Kidney capillary endothelial cell (primary cell): Measurements from ENCODE around the gene BCL10.
A peak's percentile ranks its signal among the peaks of the same experiment; 100 is the strongest.

ENCODE experiments used
- DNase-seq: peaks from one replicate; pipeline ENCODE4 v3.0.0-alpha.2; 2018; ENCODE audit warnings: low spot score

The BCL10 gene

DNA sequence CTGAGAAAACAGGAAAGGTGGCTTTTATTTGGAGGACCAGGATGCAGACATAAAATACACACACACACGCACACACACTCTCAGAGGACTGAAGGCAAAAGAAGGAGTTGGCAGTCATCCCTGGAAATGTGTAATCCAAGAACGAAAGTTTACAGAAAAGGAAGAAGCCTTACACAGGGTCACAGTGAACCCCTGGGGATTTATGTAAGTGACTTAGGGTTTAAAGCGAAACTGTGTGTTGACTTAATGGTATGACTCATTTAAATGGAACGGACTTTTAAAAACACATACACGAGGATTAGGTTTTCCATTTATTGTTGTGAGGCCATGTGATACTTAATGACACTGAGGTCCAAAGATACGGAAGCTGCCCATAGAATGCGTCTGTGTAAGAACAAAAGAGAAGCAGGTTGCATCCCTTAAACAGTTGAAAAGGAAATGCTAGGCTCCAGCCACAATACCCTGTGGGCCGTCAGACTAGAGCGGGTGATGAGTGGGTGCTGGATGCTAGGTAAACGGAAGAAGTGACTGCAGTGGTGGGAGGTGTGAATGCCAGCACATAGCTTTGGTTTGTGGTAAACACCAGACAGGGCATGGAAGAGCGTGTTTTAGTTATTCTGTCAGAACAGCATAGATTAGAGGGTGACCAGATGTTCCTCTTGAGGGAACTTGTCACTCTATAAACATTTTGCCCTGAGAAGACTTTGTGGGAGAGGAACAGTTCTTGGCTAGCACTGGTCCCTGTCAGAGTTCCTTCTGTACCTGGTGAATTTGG, 21.6 kb upstream of the BCL10 start:
- DNase-seq = peak; percentile 99

DNA sequence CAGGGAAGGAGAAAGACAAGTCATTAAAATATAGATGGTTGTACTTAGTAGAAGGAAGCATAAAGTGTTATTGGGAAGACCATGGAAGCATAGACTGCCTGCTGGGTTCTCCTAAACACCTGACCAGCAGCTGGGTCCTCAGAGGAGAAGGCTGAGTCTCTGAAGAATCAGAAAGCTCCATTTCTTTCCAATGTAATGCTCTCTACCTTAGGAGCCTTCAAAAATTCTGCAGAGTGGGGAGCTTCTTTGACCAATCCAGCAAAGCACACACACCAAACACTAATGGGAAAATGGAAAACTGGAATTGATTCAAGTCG, 21.1 kb upstream of the BCL10 start:
- DNase-seq = no peak

DNA sequence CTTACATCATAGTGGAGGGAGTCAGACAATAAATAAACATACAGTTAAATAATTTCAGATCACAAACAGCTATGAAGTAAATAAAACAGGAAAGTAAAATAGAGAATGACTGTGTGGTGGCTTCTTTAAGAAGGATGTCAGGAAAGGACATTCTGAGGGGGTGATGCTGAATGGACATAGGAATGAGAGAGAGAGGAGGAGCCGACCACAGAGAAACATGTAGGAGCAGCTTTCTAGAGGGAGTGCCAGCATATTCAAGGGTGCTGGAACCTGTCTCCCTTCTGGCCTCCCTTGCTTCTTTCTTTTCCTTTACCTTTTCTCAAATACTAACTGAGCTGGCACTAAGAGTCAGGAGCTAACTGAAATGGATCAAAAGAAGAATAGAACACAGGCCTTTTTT, 20.5 kb upstream of the BCL10 start:
- DNase-seq = no peak

DNA sequence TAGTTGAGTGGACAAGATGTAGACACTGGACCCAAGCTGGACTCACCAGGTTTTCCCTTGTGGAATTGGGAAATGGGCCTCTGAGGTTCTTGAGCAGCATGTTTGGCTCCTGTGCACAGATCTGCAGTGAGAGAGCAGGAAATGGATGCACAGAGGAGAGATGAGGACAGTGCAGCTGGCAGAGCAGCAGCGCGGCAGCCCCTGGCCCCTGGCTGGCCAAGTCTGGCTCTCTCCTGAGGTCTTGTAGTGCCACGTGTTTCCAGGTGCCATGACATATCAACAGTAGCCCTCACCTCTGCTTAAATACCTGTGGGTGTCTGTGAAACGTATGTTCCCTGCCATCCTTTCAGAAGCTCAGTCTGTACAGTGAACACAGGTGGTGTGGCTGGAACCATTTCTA, 19.2 kb upstream of the BCL10 start:
- no peak for DNase-seq

DNA sequence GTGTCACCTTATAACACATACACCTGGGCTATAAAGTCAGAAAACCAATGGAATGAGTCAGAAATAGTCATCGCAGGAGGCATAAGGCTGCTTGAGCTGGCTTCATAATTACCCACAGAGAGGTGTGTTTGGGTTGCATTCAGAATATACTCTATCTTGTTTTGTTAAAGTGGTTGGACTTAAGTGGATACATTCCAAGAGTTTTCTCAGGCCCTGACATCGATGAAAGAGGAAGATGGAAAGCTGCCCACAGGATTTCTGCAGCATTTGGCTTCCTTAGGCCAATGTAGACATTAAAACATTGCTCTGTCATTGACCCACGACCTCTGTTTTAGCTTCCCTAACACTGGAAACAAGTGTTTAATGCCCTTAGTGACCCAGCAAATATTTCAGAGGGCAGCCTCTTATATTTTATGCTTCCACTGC, 18.6 kb upstream of the BCL10 start:
- no peak for DNase-seq

DNA sequence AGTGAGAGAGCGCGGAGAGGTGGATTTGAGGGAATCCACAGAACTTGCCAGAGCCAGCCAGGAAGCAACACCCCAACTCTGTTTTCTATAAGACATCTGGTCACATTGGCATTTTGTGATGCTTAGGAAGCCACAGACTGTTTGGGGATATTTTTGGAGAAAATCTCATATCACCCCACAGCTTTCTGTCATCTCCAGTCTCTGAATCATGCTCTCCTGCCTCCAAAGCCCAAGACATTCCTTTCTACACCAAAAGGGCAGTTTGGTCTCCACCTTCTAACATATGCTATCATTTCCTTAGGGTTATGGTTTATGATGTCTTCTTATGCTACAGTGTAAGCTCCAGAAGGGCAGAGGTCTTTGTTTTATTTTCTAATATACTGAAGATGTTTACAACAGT, 14.4 kb upstream of the BCL10 start:
- DNase-seq = no peak

DNA sequence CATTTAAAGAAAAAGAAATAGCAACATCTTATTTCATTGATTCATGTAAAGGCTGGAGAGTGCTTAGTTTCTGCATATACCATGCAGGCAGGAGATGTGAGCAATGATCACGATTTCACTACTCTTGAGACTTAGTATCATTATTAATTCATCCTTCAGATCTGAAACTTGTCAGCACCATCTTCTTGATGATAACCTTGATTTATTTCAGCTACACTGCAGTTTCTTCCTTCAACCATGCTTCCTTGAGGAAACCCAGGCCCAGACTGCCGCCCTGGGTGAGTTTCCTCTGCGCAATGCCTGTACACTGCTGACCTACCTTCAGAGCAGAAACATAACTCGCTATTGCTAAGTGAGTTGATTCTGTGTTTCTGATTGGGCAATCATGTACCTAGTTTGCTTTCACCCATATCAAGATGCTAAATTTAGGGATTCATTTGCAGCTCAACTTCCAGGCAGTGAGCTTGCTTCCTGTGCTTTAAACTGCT, 13.5 kb upstream of the BCL10 start:
- no peak for DNase-seq

DNA sequence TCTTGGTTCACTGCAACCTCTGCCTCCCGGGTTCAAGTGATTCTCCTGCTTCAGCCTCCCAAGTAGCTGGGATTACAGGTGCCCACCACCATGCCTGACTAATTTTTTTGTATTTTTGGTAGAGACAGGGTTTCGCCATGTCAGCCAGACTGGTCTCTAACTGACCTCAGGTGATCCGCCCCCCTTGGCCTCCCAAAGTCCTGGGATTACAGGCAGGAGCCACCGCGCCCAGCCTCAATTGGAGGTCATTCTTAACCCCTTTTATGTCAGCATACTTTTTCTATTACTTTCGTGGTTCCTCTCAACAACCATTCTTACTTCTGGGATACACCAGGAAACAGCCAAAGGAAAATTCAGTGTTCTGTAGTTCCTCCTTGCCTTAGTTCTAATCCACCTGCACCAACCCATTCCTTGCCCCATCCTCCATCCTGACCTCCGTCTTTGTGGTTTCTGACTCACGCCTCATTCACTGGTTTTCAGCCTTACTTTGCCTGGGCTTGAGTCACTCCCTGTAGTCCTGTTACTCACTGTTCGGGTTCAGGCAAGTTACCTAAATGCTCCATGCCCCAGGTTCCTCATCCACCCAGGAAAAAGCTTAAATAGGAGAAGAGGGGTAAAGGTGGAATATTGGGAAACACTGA, 12.9 kb upstream of the BCL10 start:
- DNase-seq = peak; percentile 50

DNA sequence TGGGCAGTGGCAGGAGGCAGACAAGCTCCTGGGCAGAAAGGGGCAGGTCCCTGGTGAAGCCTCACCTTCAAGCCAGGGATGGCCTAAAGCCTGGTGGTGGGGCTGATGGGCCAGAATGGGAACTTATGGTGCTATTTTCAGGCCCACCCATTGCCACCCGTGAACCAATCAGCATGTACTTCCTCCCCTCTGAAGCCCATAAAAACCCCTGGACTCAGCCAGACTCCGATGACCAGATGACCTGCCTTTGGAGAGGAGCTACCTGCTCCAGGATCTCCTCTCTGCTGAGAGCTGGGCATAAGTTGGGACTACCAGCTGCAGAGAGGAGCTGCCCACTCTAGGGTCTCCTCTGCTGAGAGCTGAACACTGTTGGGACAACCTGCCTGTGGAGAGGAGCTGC, 7.8 kb upstream of the BCL10 start:
- DNase-seq = no peak

DNA sequence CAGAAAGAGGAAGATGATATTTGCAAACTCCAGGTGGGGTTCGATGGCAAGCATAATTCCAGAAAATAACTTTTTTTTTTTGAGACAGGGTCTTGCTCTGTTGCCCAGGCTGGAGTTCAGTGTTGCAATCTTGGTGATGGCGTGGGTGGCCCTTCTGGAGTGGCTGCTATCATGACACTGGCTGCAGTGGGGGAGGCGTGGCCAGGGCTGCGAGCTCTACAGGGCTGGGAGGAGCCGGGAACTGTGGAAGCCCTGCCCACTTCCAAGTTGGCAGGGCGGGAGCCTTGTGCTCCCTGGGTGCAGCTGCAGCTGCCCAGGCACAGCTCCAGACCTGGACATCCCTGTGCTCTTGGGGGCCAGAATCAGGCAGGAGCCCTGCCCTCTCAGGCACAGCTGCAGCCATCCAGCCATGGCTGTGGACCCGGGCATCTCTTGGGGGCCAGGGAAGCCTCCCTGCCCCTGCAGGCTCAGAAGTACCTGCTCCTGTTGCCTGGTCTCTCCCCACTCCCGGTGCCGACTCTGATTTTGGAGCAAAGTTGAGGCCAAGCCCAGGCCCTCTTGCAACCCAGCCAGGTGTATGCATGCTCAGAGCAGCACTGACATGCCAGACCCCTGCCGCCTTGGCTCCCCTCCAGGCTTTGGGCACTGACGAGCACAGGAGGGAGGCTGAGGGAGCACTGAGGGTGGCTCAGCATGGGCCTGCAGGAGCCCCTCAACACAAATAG, 7.2 kb upstream of the BCL10 start:
- no peak for DNase-seq

DNA sequence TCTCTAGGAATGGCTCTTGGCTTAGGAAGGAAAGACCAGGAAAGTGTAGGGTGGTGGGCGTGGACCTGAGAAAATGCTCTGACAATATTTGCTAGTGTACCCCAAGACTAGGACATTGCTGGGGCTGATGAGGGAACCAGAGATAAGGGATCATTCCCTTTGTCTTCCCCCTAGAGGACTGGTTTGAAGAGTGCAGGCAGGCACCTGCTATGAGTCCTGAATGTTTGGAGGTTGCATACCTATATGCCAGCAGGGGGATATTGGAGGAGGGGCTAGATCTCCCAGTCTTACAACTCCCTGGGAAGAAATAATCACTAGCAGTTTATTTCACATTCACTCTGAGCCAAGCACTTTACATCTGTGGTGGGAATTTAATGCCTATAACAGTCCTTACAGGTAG, 6.0 kb upstream of the BCL10 start:
- no peak for DNase-seq

DNA sequence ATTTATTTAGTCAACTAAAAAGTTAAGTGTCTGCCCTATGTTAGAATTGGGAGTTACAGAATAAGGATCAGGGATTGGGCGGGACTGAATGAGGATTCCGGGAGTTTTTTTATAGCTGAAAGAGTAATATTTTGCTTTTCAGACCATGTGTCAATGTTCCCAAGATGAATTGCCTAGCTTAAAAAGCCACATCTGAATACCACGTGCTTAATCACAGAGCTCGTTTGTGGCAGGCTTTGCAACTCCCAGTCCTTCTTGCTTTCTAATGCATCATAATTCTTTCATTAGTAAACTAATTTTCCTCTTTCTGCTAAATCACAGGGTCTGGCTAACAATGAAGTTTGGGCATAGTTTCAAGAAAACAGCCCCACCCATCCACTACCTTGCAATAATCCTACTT, 4.2 kb upstream of the BCL10 start:
- DNase-seq = no peak

DNA sequence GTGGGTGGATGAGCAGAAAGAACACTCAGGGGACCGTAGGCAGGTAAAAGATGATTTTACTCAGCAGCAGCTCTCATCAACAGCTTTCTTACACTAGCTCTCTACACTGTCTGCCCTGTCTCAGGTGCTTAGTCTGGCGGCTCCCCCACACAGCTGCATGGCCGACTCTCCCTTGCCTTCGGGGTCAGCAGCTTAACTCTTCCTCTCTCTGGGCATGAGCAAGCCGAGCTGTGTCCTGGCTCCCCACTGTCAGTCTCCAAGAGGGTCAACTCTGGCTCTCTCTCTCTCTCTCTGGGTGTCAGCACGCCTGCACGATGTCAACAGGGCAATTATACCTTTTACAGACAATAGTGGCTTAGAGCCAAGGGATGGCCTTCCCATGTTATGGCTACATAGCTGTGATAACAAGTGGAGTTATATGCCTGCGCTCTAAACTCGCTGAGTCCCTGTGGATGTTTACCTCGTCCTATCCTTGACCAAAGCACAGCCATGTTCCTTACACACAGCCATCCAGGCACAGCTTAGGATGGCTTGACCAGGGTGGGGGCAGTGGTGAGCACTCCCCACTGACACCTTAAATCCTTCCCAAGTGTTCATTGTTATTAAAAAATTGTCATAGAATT, 3.1 kb upstream of the BCL10 start:
- DNase-seq = no peak

DNA sequence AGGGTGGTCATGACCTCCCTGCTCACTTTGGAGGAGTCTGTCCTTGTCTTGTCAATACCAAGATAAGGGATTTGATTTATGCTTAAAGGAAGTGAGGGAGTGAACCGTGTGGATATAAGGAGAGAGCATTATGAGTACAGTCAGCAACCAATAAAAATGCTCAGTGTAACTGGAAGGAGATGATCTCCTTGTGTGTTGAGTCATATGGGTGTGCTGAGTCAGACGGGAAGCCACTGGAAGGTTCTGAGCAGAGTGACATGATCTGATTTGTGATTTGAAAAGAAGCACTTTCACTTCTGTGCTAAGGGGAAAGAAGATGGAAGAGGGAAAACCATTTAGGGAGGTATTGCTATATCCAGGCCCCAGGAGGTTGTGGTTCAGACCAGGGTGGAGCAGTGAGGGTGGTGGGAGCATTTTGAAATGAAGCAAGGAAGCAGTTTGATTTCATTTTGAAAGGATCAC, 2.5 kb upstream of the BCL10 start:
- DNase-seq = peak; percentile 94

DNA sequence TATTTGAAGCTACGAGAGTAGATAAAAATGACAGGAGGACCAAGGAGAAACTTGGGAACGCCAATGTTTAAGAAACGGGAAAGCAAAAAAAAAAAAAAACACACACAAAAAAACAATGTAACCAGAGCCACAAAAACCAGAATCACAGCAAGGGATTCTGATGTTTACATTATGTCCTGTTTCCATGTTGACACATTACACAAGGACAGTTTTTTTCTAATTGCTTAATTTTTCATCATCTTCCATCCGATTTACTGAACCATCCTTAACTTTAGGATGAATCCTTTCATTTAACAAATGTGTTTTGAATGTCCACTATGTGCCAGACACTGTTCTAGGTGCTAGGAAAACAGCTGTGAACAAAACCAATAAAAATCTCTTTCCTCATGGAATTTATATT, 1.4 kb upstream of the BCL10 start:
- no peak for DNase-seq

DNA sequence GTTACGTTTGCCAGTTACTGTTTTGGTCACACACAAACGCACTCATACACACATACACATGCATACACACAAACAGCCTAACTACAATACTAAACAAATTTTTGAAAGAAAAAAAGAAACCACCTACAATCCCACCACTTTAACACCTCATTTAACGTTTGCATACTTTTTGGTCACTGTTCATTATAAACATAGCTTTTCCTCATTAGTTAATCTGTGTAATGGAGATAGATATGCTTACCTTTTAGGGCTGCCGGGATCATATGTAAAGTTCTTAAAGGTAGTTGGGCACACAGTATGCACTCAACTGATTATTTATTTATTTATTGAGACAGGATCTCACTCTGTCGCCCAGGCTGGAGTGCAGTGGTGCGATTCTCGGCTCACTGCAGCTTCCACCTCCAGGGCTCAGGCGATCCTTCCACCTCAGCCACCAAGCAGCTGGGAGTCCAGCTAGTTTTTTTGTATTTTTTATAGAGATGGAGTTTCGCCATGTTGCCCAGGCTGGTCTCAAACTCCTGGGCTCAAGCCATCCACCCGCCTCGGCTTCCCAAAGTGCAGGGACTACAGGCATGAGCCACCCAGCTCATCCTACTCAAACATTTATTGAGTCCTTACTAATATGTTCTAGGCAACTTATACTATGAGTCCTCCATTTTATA, 677 bp upstream of the BCL10 start:
- DNase-seq = no peak

DNA sequence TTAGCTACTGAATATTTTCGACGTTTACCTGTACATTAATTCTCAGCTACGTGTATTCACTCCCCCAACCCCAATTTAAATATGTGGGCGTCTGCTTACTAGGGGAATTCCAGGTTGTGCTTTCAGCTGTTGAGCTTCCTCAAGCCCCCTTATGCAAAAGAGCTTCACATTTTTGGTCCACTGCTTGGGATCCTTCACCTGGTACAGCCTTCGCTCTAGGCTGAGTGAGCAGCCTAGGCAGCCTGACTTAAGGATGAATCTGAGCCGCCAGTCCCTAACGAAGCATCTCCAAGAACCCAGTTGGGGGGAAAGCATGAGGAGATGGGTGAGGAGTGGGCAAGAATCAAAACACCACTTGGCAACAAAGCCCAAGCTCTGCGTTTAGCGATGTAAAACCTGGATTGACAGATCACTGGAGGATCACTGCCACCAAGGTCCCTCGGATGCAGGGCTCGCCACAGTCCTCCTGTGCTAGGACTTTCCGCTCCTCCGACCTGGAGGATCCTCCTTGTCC, 674 bp downstream of the BCL10 start:
- no peak for DNase-seq

DNA sequence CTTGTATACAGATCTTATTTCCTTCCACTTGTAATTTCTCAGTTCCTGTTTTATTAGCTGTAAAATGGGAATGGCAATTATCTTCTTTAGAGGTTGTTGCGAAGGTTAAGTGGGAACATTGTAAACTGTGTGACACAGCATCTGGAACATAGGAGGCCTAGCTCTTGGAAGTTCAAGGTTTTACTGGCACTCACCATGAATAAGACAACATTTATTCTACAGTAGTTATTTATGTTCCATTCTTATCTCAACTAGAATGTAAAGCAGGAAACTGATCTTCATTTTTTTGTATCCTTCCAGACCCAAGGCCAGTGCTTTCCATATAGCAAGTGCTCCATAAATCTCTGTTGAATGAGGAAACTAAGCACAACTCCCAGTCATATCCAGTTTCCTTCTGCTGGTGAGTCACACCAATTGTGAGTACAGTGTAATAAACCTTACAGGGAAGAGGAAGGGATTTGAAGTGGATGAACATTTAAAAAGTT, 1.4 kb downstream of the BCL10 start:
- DNase-seq = peak; percentile 87

DNA sequence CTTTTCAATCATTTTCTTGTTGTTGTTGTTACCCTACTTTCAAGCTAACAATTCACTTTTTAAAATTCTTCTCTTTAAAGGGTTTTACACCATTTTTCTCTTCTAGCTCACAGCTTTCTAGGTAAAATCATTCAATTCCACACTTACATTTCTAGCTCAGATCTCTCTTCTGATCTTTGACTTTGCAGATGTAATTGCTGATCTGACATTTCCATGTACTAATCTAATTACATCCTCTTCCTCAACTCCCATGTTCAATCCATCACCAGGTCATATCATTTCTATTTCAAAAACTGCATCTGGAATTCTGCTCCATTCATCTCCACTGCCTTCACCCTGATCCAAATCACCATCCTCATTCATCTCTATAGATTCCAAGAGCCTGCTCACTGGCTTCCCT, 3.0 kb downstream of the BCL10 start:
- DNase-seq = no peak

DNA sequence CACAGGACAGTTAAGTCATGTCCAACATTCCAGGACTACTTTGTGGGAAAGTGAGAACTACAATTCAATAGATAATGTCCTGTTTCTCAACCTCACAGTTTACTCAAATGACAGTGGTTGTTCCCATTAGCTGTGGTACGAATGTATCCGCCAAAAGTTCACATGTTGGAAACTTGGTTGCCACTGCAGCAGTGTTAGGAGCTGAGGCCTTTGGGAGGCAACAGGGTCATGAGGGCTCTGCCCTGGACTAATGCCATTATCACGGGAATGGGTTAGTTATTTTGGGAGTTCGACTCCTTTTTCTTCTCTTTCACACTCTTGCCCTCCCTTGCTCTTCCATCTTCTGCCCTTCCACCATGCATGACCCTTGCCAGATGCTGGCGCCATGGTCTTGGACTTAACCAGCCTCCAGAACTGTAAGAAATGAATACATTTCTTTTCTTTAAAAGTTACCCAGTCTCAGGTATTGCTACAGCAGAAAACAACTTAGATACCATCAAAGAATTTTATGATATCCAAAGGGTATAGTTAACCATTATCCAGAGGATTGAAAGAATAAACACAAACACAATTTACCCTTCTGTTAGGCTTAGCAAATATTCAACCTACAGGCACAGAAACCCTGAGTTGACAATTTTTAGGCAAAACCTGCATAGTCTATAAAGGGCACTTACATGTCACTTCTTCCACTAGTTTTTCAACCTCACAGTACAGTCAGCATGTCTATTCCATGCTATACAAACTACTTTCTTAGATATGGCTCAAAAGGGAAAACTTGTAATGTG, 7.4 kb downstream of the BCL10 start:
- no peak for DNase-seq

DNA sequence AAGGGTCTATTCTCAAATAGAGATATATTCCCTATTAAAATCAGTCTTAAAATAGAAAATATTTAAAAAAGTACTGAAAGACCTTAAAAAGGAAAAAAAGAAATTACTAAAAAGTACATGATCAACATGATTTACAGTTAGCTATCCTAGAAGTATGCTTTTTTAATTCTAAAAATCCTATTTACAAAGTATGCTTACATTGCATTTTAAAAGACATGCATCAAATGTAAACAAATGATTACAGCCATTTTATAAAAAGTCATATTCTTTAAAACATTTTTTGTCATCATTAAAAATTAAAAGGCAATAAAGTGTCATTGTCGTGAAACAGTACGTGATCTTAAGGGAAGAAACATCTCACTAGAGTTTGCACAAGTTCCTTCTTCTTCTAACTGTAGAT, 9.1 kb downstream of the BCL10 start:
- DNase-seq = no peak
